Stimulated activated CD8-positive, alpha-beta memory T cell treated with anti-CD3 and anti-CD28 coated beads, Interleukin-7, amount 100 ng/mL, for 24 hours (primary cell): ENCODE measurements around the gene AMBRA1.

ENCODE experiments used
- DNase-seq: peaks from one replicate; pipeline ENCODE4 v3.0.0-alpha.2; 2020; ENCODE audit warnings: low read depth

AMBRA1 gene

GRCh38 chr11:46570790-46571398 lies 22.9 kb downstream of the AMBRA1 start:
- DNase-seq: no peak

DNA sequence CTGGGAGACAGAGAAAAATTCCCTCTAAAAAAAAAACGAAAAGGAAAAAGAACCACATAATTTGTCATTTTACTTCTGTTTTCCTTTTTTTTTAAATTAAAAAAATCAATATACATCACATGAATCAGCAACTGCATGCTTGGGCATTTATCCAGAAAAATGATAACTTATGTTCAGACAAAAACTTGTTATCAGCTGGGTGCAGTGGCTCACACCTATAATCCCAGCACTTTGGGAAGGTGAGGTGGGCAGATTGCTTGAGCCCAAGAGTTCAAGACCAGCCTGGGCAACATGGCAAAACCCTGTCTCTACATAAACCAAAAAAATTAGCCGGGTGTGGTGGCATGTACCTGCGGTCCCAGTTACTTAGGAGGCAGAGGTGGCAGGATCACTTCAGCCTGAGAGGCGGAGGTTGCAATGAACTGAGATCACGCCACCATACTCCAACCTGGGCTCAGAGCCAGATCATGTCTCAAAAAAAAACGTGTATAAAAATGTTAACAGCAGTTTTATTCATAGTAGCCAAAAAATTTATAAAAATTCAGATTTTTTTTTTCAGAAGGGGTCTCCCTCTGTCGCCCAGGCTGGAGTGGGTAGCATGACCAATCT lies 28.5 kb downstream of the AMBRA1 start:
- DNase-seq: no peak

DNA sequence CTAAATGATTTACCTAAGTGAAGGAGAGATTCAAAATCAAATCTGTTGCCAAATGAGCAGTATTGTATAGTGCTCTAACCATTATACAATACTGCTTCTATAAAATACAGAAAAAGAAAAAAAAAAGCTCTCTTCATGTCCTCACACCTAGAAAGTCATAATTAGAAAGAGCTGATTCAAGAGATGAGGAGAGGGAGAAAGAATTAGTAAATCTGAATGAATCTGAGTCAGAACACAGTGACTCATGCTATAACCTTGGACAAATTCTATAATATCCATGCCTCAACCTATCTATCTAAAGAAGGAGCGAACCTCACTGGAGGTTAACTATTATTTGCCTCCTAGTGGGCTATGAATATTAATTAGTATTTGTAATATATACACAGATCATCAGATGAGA lies 29.4 kb downstream of the AMBRA1 start:
- DNase-seq: no peak

DNA sequence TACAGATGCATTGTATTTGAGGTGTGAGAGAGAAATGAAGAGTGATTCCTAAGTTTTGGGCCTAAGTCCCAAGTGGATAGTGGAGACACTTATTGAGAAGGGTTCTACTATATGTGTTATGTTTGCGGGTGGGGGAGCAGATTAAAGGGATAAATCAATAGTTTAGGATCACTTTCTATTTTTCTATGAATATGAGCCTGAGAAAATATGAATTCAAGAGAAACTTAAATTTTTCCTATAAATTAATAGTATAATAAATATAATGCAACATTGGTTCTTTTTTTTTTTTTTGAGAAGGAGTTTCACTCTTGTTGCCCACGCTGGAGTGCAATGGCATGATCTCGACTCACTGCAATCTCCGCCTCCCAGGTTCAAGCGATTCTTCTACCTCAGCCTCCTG lies 31.3 kb downstream of the AMBRA1 start:
- no peak for DNase-seq

- DNase-seq: no peak
Observed at GRCh38 chr11:46560300-46560991, 33.4 kb downstream of the AMBRA1 start.

DNA sequence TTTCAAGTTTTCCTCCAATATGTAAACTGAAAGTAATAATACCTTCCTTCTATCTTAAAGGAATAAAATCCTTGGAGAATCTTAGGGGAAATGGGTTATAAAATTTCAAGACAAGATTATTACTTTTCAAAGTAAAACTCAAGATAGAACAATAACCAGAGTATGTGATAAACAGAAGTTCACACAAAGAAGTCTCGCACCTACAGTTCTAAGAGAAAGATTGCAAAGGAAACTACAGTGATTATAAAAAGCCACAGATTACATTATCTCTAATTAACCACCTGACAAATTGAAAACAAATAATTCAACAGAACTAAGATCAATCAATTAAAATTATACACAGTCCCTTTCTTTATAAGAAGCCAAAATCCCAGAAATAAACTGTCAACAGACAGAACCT lies 34.0 kb downstream of the AMBRA1 start:
- DNase-seq: no peak

- no peak for DNase-seq
Observed at GRCh38 chr11:46557684-46558151, 36.1 kb downstream of the AMBRA1 start.

DNA sequence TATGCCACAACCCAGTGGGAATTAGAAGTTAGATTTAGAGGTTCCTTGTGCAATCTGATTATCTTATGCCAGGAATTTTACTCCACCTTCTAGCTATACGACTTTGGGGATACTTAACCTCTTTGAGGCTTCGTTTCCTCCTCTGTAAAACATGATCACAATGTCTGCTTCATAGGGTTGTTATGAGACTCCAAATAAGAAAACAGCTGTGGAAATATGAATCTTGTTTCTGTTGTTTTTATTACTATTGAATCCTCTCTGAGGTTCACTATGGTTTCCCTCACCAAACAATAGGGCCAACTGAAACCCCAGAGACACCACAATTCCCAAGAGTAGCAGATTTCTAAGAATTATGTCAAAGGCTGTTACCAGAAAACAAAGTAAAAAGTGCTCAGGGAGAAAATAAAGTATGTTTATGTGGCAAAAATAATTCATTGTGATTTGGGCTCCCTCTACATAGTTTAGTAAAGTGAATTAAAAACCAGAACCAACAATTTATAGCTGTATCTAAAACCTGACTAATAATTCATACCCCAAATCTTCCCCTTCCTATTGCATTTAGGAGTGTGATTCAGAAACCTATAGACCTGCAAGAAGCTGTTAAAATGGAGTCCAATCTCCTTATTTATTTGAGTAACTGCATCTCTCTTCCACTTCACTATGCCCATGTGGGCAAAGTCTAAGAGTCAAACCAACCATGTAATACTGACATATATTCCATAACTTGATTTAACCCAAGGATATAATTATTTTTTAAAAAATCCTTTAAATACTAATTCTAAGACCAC lies 38.4 kb downstream of the AMBRA1 start:
- DNase-seq: no peak

DNA sequence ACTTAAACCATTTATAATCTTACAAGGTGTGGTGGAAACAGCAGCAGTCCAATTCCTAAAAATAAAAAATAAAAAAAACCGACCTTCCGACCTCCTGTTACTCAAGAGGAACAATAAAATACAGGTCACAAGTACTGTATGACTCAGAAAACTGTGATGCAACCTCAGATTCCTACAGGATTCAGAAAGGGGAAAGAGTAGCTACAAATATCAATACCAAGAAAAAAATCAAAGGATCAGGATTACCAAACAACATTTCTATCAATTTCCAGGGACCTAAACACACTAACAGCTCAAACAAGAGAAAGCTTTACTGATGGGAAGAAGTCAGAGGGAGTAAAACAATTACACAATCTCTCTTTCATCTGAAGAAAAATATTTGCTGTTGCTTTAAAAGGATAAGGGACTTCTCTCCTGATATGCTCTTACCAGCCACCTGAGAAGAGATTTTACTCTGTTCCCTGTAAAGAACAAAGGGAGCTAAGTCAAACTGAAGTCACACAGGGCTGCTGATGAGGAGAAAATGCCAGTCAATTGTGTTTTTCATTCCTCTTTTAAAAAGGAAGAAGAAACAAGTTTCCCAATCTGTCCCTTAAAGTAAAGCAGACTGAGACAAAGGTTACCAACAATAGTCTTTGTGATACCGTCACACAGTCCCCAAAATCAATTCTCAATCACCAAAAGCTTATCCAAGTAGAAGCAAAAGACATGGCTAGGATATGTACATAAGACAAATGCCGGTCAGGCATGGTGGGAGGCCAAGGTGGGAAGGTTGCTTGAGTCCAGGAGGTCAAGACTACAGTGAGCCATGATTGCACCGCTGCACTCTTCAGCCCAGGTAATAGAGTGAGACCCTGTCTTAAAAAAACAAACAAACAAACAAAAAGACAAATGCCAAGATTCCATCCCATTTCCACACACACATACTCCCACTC lies 39.3 kb downstream of the AMBRA1 start:
- no peak for DNase-seq

DNA sequence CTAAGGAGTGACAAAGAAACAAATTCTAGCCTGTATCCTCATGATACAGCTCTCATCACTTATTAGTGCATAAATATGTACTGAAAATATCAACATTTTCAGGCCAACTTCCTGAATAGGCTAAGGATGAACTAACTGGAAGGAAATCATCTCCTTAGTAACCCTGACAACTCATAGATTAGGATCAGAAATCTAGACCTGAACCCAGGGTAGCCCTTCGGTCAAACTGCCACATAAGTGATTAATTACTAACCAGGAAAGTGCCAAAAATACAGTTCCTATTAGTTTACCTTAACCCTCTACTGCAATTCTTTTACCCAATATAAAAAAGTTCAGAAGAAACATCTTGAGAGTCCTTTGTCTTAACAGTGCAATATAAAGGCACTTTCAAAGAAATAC lies 40.0 kb downstream of the AMBRA1 start:
- DNase-seq: no peak

- DNase-seq: no peak
Observed at GRCh38 chr11:46551261-46551660, 42.6 kb downstream of the AMBRA1 start.

GRCh38 chr11:46547579-46547978 lies 46.2 kb downstream of the AMBRA1 start:
- no peak for DNase-seq

GRCh38 chr11:46543564-46543963 lies 50.3 kb downstream of the AMBRA1 start:
- no peak for DNase-seq

DNA sequence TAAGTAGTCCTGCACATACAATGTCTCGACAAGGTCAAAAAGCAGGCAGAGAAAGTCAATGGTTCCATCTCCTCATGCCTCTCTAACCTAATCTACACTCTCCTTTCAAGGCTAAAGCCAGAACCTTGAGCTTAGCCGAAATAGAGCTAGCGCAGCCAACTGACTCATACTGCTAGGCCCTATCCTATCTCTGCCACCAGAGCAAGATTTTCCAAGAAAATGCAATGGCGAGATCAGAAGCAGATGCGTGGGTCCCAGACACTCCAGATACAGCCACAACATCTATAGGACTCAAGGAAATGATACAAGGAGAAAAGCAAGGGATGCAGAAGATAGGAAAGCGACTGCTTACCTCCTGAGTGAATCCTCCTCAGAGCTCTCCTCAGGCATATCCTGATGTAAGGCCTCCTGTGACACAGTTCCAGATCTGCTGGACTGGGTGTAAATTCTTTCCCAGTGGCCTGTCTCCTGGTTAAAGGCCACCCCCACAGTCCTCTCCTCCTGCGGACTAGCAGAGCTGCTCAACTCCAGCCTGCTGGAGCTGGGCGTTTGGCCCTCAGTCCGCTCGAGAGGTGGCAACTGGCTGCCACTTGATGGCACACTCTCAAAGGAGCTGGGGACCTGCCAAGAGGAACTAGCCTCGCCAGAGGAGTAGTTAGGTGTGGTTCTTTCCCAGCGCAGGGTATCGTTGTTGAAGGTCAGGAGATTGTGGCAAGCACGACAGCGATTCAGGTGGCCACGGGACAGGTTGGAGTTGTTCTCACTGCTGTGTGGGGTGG lies 52.0 kb downstream of the AMBRA1 start:
- no peak for DNase-seq

DNA sequence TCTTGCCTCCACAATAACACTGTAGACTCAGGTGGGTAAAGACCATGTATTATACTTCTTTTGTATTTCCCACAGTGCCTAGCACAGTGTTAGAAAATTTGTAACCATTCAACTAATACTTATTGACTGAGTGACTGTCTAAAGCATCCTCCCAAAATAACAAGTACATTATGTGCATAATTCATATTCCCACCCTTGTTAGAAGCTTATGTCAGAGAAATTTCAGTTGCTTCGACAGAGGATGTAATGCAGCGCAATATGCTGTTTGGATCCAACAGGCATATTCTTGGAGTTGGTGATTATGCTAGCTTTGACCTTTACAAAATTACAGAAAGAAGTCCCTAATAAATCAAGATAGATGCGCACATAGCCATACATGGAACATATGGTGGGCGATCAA lies 53.0 kb downstream of the AMBRA1 start:
- no peak for DNase-seq

- DNase-seq: peak; percentile 26
Observed at GRCh38 chr11:46537537-46538295, 56.1 kb downstream of the AMBRA1 start.

DNA sequence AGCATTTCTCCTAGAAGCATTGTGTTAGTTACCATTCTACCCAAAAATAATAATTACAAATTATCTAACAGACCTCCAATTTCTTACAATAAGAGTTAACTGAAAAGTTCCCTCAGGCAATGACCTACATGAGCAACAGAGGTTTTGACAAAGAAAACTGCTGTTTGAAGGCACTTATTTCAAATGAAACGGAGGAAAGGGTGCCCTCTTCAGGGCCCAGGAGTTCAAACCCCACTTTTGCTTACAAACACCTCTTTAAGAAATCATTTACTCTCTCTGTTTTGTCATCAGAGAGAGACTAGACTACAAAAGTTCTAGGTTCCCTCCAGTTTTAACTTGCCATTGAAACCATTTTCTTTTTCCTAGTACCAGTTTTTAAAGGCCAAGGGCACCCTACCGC lies 56.7 kb downstream of the AMBRA1 start:
- DNase-seq: no peak

DNA sequence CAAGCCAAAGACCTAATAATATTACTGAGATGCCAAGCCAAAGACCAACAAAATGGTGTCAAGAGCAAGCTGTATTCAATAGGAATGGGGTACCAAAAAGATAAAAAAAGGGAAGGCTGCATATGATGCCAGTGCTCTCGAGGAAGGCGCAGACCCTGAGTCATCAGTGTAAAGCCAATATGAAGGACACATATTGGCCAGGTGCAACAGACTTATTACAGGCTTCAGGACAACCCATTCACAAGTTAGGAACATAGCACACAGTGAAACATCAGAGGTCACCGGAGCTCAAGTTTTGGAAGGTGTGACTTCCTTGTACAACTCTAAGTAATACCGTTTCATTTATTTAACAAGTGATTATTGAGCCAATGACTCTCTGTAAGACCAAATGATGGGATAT lies 58.1 kb downstream of the AMBRA1 start:
- DNase-seq: no peak

DNA sequence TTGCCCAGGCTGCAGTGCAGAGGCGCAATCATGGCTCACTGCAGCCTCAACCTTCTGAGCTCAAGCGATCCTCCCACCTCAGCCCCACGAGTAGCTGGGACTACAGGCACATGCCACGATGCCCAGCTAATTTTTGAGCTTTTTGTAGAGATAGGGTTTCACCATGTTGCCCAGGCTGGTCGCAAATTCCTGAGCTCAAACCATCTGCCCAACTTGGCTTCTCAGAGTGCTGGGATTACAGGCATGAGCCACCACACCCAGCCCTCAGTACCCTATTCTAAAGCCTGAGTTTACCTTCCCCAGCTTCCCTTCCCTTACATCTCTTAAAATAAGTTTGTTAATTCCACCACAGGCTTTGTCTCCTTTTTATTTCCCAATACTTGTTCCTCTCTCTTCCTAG lies 59.1 kb downstream of the AMBRA1 start:
- no peak for DNase-seq
